Upper lobe of left lung (tissue), 6 donors: ENCODE data around the gene IKZF2. TPM values are rescaled to one million over a fixed set of nuclear protein-coding genes. Genes with fewer than 3 reads are reported as not detected.

ENCODE experiments used
- ATAC-seq, 2 donors: fragments of 200-7000 bp; cut with Tn5 transposase; one replicate each; pipeline ENCODE4 v1.9.1; 2022; ENCODE audit warnings: mild to moderate bottlenecking in 2 of 2, moderate library complexity in 2 of 2; ENCODE audit not compliant: low FRiP score in 2 of 2
- DNase-seq, 2 donors: peaks; one replicate each; pipeline ENCODE4 v3.0.0-alpha.2; 2019 to 2020
- H3K27ac ChIP-seq, 4 donors: fragments of 200-600 bp; sonication (generic); one replicate each; pipeline ENCODE4 v1.5.1; 2016 to 2019
- H3K27me3 ChIP-seq, 4 donors: fragments of 200-600 bp; sonication (generic); one replicate each; pipeline ENCODE4 v1.5.1; 2017 to 2019
- H3K36me3 ChIP-seq, 4 donors: fragments of 200-600 bp; sonication (generic); one replicate each; pipeline ENCODE4 v1.5.1; 2016 to 2019
- H3K4me1 ChIP-seq, 4 donors: fragments of 200-600 bp; sonication (generic); one replicate each; pipeline ENCODE4 v1.5.1; 2018 to 2019
- H3K4me3 ChIP-seq, 4 donors: fragments of 200-600 bp; sonication (generic); one replicate each; pipeline ENCODE4 v1.5.1; 2017 to 2019; ENCODE audit warnings: mild to moderate bottlenecking in 2 of 4, moderate library complexity in 1 of 4
- H3K9me3 ChIP-seq, 4 donors: fragments of 200-600 bp; sonication (generic); one replicate each; pipeline ENCODE4 v1.5.1; 2018 to 2019
- EP300 ChIP-seq, 4 donors: sonication (generic); formaldehyde crosslinking; IDR thresholded peaks; one replicate each; pipeline ENCODE4 v1.5.1; 2017; ENCODE audit warnings: antibody characterized with exemption in 4 of 4, control low read depth in 2 of 4
- POLR2A ChIP-seq, 4 donors: fragments of 450-650 bp; IDR thresholded peaks; one replicate each; pipeline ENCODE4 v1.5.1; 2016 to 2017; ENCODE audit warnings: antibody characterized with exemption in 4 of 4, mild to moderate bottlenecking in 2 of 4
- POLR2AphosphoS5 ChIP-seq, 2 donors: sonication (generic); formaldehyde crosslinking; IDR thresholded peaks; one replicate each; pipeline ENCODE4 v1.5.1; 2017; ENCODE audit warnings: antibody characterized with exemption in 2 of 2
- WGBS, 2 donors: methylation state at CpG; one replicate each; pipeline ENCODE4 v1.1.5; 2017 to 2018; 5-methylcytosine and 5-hydroxymethylcytosine counted together
- total RNA-seq, 6 donors: library from RNA; depleted of rRNA in 4 of 6; stranded (reverse); fragments of >200 nt in 4 of 6; gene quantifications; one replicate each; pipeline versions ENCODE4 v1.1.0 to v1.2.1, GENCODE V29; 2016 to 2021
- TF ChIP-seq, protein P1 (sequence below), 6 experiments: fragments of 450-650 bp in 4 of 6; fragments of 200-600 bp in 2 of 6; sonication (generic) in 2 of 6; IDR thresholded peaks; one replicate each; pipeline ENCODE4 v1.5.1; 2016 to 2019; ENCODE audit warnings: antibody characterized with exemption in 6 of 6
- donor health status: DM: no; HTN: no; CAD: no; lungs with moderate emphysema.
- donor health status: DM: no; HTN: yes; CAD: no; lungs with severe emphysema.

The IKZF2 gene
- total RNA-seq, 6 donors from 2014 or later = 10.4 to 35.7 (median 13.5) TPM

DNA sequence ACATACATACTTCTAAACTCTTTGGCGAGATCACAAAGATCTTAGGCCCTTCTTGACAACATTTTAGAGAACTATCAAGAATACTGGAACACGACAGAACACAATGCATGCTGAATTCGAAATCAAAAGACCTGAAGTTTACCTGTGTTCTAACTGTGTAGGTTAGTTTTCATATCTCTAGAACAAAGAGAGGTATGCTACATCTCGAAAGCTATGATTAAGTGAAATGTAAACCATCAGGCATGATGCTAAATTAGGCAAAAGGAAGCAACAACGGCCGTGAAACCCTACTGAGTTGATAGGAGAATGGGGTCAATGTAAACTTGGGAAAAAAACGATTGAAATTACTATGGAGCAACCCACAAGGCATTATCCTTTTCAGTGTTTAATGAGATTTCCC lies 43.7 kb downstream of the IKZF2 start:
- Histone ChIP-seq H3K4me3 (no peak overlapping the region), H3K27ac (no peak overlapping the region), H3K9me3 (no peaks in the 10 kb centered on the region), H3K36me3 (no peaks in the 10 kb centered on the region), H3K4me1 (peaks cover 0 to 5% (median 4%) of the 10 kb centered on the region in 4 donors), H3K27me3 (no peaks in the 10 kb centered on the region)
- TF ChIP-seq POLR2A (IDR thresholded peaks at IDR 0.05) (no peak), POLR2AphosphoS5 (IDR thresholded peaks at IDR 0.05) (no peak), EP300 (IDR thresholded peaks at IDR 0.05) (no peak)
- TF ChIP-seq, protein P1, sequence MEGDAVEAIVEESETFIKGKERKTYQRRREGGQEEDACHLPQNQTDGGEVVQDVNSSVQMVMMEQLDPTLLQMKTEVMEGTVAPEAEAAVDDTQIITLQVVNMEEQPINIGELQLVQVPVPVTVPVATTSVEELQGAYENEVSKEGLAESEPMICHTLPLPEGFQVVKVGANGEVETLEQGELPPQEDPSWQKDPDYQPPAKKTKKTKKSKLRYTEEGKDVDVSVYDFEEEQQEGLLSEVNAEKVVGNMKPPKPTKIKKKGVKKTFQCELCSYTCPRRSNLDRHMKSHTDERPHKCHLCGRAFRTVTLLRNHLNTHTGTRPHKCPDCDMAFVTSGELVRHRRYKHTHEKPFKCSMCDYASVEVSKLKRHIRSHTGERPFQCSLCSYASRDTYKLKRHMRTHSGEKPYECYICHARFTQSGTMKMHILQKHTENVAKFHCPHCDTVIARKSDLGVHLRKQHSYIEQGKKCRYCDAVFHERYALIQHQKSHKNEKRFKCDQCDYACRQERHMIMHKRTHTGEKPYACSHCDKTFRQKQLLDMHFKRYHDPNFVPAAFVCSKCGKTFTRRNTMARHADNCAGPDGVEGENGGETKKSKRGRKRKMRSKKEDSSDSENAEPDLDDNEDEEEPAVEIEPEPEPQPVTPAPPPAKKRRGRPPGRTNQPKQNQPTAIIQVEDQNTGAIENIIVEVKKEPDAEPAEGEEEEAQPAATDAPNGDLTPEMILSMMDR (IDR thresholded peaks at IDR 0.05) = no peak
- ATAC-seq (no peak), DNase-seq (no peak)
- 67 to 68% methylated on average over 7 of the region's 7 CpGs for whole genome bisulfite sequencing, 2 donors

DNA sequence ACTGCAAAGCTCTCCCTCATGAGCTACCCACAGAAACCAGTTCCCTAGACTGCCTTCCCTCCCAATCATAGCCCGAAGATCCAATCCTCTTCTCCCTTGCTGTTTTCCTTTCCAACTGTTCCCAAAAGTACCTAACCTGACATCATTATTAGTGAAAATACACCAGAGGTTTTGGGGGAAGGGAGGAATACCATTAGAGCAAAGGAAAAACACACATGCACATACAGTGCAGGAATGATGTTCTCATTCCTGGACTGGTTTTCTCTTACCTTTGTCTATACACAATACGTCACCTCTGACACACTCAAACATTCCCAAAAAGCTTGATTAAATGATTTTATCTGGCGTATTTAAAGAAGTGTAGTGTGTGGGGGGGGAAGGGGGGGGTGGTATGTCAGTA lies 46.2 kb downstream of the IKZF2 start:
- DNase-seq (no peak), ATAC-seq (no peak)
- WGBS, 2 donors = 60 to 73% methylated on average over 3 of the region's 3 CpGs
- no peak overlapping the region for H3K27ac ChIP-seq
- H3K9me3 ChIP-seq = no peaks in the 10 kb centered on the region
- H3K4me3 ChIP-seq = no peak overlapping the region
- peaks cover 0 to 5% (median 4%) of the 10 kb centered on the region in 4 donors for H3K4me1 ChIP-seq
- TF ChIP-seq EP300 (IDR thresholded peaks at IDR 0.05) = no peak
- TF ChIP-seq POLR2AphosphoS5 (IDR thresholded peaks at IDR 0.05) = no peak
- no peak for TF ChIP-seq POLR2A (IDR thresholded peaks at IDR 0.05)
- TF ChIP-seq, protein P1 (IDR thresholded peaks at IDR 0.05) = no peak
- H3K36me3 ChIP-seq = no peaks in the 10 kb centered on the region
- H3K27me3 ChIP-seq = no peaks in the 10 kb centered on the region

DNA sequence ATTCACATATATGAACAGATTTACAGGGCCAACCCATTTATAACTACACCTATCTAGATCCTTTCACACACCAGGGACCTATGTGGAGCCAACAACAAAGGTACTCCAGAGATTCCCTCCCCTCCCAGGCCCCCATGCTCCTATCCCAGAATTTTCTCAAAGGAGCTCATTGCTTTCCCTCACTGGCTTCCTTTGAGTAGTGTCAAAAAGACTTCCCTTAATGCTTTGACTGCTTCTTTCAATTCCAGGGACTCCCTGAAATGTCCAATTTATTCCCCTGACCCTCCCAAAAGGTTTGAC lies 46.6 kb downstream of the IKZF2 start:
- Histone ChIP-seq H3K27ac (no peak overlapping the region), H3K4me3 (no peak overlapping the region), H3K9me3 (no peaks in the 10 kb centered on the region), H3K36me3 (no peaks in the 10 kb centered on the region), H3K27me3 (no peaks in the 10 kb centered on the region), H3K4me1 (peaks cover 0 to 5% (median 4%) of the 10 kb centered on the region in 4 donors)
- DNase-seq = no peak
- ATAC-seq = no peak
- TF ChIP-seq POLR2AphosphoS5 (IDR thresholded peaks at IDR 0.05) (no peak), EP300 (IDR thresholded peaks at IDR 0.05) (no peak), POLR2A (IDR thresholded peaks at IDR 0.05) (no peak)
- TF ChIP-seq, protein P1 (IDR thresholded peaks at IDR 0.05) = no peak

DNA sequence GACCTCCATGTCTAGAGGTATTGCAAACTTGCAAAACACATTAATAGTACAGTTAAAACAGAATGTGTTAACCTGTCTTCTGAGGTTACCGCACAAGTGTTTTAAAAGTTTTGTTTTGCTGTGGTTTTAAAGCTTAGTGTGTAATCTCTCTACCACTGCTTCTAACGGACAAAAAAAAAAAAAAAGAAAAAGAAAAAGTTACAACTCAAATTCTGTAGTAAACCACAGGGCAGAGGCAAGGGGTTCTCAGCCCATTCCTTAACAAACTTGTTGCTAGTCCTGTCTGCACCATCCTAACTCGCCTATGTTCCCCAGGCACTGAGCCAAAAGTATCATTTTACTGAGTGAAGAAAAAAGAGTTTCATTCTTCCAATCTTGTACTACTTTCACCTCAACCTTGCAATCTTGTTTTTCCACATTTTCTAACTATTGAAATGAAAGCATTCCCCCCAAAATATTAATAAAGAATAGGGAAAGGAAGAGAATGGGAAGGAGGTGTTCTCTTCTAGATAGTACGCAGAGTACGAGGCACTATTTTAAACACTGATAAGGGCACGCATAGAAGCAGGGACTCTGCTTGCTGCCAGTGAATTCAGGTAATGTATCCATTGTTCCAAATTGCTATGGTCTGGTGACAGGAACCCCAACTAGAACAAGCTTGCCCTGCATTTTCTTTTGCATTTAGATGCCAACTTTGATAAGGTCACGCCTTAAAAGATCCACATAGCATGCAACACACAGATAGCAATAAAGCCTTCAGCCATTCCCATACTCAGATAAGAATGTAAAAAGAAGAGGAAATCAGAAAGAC lies 47.1 kb downstream of the IKZF2 start:
- ATAC-seq (peak in 1 of 2 donors; percentile 28), DNase-seq (no peak)
- Histone ChIP-seq H3K9me3 (no peaks in the 10 kb centered on the region), H3K4me3 (peak overlapping the region in 1 of 4 donors; percentile 15), H3K27me3 (no peaks in the 10 kb centered on the region), H3K27ac (no peak overlapping the region), H3K4me1 (peaks cover 0 to 5% (median 4%) of the 10 kb centered on the region in 4 donors), H3K36me3 (no peaks in the 10 kb centered on the region)
- TF ChIP-seq POLR2A (IDR thresholded peaks at IDR 0.05) = no peak
- TF ChIP-seq, protein P1 (IDR thresholded peaks at IDR 0.05) = no peak
- no peak for TF ChIP-seq POLR2AphosphoS5 (IDR thresholded peaks at IDR 0.05)
- TF ChIP-seq EP300 (IDR thresholded peaks at IDR 0.05) = no peak
- WGBS, 2 donors = 36 to 38% methylated on average over 7 of the region's 7 CpGs
